ENCODE results near the gene CNKSR1. TPM values are rescaled to one million over a fixed set of nuclear protein-coding genes. Genes with fewer than 3 reads are reported as not detected.

CNKSR1 gene
- total RNA-seq, 2 experiments from 2014 or later: 1.2 to 1.4 TPM

DNA sequence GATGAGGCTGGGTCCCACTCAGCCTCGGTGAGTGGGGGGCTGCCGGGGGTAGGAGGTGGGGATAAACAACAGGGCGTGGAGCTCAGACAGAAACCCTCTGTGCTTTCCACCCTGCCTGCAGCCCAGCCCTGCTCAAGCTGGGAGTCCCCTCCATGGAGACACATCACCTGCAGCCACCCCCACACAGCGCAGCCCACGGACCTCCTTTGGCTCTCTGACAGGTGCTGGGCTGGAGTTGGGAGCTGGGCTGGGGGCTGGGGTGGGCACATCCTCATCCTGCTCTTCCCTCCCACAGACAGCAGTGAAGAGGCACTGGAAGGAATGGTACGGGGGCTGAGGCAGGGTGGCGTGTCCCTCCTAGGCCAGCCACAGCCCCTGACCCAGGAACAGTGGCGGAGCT, 11.2 kb downstream of the CNKSR1 start:
- ATAC-seq (no peak), DNase-seq (no peak)
- Mint-ChIP-seq H3K27ac (no peak overlapping the region), H3K4me1 (ENCODE audit: low read depth) (peaks cover 6% of the 10 kb centered on the region), H3K27me3 (no peaks in the 10 kb centered on the region), H3K4me3 (no peak overlapping the region), H3K9me3 (no peaks in the 10 kb centered on the region), H3K36me3 (ENCODE audit: low read depth) (no peaks in the 10 kb centered on the region)
- ChIA-PET POLR2A (no interaction called here), CTCF (interaction anchor here (1.0 to 3.0 kb wide), 4 partner anchors 10 to 229 kb away, joined by 3 to 10 read pairs (median 6); partner anchors contain the start of gene CEP85)
- TF ChIP-seq, protein P1, sequence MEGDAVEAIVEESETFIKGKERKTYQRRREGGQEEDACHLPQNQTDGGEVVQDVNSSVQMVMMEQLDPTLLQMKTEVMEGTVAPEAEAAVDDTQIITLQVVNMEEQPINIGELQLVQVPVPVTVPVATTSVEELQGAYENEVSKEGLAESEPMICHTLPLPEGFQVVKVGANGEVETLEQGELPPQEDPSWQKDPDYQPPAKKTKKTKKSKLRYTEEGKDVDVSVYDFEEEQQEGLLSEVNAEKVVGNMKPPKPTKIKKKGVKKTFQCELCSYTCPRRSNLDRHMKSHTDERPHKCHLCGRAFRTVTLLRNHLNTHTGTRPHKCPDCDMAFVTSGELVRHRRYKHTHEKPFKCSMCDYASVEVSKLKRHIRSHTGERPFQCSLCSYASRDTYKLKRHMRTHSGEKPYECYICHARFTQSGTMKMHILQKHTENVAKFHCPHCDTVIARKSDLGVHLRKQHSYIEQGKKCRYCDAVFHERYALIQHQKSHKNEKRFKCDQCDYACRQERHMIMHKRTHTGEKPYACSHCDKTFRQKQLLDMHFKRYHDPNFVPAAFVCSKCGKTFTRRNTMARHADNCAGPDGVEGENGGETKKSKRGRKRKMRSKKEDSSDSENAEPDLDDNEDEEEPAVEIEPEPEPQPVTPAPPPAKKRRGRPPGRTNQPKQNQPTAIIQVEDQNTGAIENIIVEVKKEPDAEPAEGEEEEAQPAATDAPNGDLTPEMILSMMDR (IDR thresholded peaks at IDR 0.05): no peak
- intact Hi-C loops (cut with micrococcal nuclease): no loop called here

DNA sequence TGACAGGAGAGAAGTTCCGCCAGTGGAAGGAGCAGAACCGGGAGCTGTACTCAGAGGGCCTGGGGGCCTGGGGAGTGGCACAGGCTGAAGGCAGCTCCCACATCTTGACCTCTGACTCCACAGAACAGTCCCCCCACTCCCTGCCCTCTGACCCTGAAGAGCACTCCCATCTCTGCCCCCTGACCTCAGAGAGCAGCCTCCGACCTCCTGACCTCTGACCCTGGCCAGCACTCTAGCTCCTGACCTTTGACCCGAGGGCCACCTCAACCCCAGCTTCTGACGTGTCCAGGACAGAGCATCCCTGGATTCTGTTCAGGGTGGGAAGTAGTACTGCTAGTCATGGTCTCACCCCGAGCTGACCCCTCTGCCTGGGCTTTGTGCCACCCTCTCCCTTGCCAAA, 12.0 kb downstream of the CNKSR1 start:
- intact Hi-C loops (cut with micrococcal nuclease): no loop called here
- H3K9me3 Mint-ChIP-seq: no peaks in the 10 kb centered on the region
- TF ChIP-seq, protein P1 (IDR thresholded peaks at IDR 0.05): no peak
- no peak for ATAC-seq
- CTCF ChIA-PET: interaction anchor here (1.0 to 3.0 kb wide), 5 partner anchors 11 to 228 kb away, joined by 3 to 10 read pairs (median 4); no protein-coding TSS in a partner anchor
- H3K36me3 Mint-ChIP-seq (ENCODE audit: low read depth): no peaks in the 10 kb centered on the region
- no peak for DNase-seq
- H3K27ac Mint-ChIP-seq: no peak overlapping the region
- no peaks in the 10 kb centered on the region for H3K27me3 Mint-ChIP-seq
- H3K4me1 Mint-ChIP-seq (ENCODE audit: low read depth): peaks cover 6% of the 10 kb centered on the region
- POLR2A ChIA-PET: interaction anchor here (0.5 to 0.8 kb wide), 3 partner anchors 9 to 246 kb away, joined by 3 read pairs; no protein-coding TSS in a partner anchor
- H3K4me3 Mint-ChIP-seq: no peak overlapping the region

DNA sequence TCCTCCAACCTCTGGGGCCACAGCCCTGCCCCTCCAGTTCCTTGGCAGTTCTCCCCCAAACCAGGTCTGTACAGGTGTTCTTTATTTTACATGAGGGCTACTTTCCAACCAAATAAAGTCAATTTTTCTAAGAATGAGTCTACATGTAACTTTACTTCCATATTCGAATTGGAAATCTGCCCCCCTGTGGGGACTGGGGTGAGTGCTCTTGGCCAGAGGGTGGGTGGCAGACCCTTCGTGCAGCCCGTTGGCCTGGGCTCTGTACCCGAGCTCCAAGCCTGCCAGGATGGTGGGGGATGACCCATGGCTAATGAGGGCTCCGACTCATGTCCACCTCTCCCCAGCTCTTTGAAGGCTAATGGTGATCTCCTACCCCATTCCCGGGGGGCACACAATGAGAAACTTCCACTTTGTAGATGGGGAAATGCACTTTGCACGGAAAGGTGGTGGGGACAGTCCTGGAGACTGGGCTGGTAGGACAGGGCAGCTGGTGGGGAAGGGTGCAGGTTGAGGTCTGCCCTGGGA, 12.5 kb downstream of the CNKSR1 start:
- intact Hi-C loops (cut with micrococcal nuclease): no loop called here

DNA sequence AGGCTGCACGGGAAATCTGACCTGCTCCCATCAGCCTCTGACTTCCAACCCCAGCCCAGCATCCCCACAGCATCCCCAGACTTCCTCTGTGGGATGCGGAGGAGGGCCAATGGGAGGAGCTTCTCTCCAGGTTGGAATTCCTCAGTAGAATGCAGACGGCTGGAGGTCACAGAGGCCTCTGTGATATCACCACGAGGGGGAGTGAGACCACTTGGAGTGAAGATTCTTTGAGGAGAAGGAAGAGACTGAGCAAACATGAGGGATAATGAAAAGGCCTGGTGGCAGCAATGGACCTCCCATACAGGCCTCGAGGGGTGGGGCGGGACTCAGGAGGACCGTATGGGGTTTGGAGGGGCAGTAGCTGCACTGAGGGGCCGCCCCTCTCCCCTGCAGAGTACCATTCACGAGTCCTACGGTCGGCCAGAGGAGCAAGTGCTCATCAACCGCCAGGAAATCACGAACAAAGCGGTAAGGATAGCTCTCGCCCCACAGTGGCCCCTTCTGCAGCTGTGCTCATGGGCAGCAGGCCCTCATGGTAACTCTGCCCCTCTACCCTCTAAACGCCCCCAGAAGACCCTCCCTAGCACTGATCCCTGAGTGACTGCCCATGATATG, 13.2 kb downstream of the CNKSR1 start, which contains the start of gene CATSPER4:
TSS of gene CATSPER4 (plus strand) at position 230 of the 615 bp plus-strand sequence. CDS start at position 256, 26 bp downstream.
- Mint-ChIP-seq H3K9me3 (no peaks in the 10 kb centered on the region), H3K27me3 (no peaks in the 10 kb centered on the region), H3K36me3 (ENCODE audit: low read depth) (no peaks in the 10 kb centered on the region), H3K4me3 (no peak within 1 kb of the TSS), H3K27ac (peak within 1 kb of the TSS; percentile 19), H3K4me1 (ENCODE audit: low read depth) (peaks cover 6% of the 10 kb centered on the region)
- intact Hi-C loops (cut with micrococcal nuclease): no loop called here
- TF ChIP-seq, protein P1 (IDR thresholded peaks at IDR 0.05): no peak
- POLR2A ChIA-PET: no interaction called here
- DNase-seq (no peak), ATAC-seq (no peak)
- CTCF ChIA-PET: interaction anchor here (1.0 to 3.0 kb wide), 4 partner anchors 13 to 227 kb away, joined by 3 to 10 read pairs (median 6); partner anchors contain the start of genes CEP85 and ZNF593

More for the DNA sequence above, 12.5 kb downstream of the CNKSR1 start:
- POLR2A ChIA-PET: interaction anchor here (0.7 kb wide), 1 partner anchor 14 kb away, joined by 3 read pairs; no protein-coding TSS in a partner anchor
- CTCF ChIA-PET: interaction anchor here (1.0 to 3.0 kb wide), 6 partner anchors 14 to 227 kb away, joined by 3 to 10 read pairs (median 4); partner anchors contain the start of gene ZNF593
- Mint-ChIP-seq H3K36me3 (ENCODE audit: low read depth) (no peaks in the 10 kb centered on the region), H3K27me3 (no peaks in the 10 kb centered on the region), H3K4me3 (no peak overlapping the region), H3K9me3 (no peaks in the 10 kb centered on the region), H3K27ac (no peak overlapping the region), H3K4me1 (ENCODE audit: low read depth) (peaks cover 6% of the 10 kb centered on the region)
- TF ChIP-seq, protein P1 (IDR thresholded peaks at IDR 0.05): no peak
- ATAC-seq (no peak), DNase-seq (no peak)

DNA sequence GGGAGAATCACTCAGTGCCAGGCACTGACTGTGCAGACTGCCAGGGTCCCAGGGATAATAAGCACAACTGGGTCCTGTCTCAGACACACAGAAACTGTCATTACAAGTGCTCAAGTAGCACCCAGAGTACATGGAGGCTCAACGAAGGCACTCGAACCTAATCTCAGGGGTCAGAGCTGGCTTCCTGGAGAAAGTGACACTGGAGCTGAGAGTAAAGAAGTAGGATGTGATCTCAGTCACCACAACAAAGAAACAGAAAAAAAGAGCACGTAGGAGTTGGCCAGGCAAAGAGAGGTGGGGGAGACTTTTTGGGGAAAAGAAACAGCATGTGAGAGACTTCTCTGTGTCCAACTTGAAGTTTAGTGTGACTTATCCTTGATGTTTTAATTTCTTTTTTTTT, 14.4 kb downstream of the CNKSR1 start:
- H3K36me3 Mint-ChIP-seq (ENCODE audit: low read depth): no peaks in the 10 kb centered on the region
- no peak overlapping the region for H3K4me3 Mint-ChIP-seq
- ChIA-PET POLR2A (no interaction called here), CTCF (interaction anchor here (1.6 kb wide), 1 partner anchor 42 kb away, joined by 8 read pairs; the partner anchor contains the start of gene CEP85)
- peak overlapping the region; percentile 6 for H3K27ac Mint-ChIP-seq
- peak; percentile 83 for ATAC-seq
- intact Hi-C loops (cut with micrococcal nuclease): no loop called here
- H3K9me3 Mint-ChIP-seq: no peaks in the 10 kb centered on the region
- H3K27me3 Mint-ChIP-seq: no peaks in the 10 kb centered on the region
- H3K4me1 Mint-ChIP-seq (ENCODE audit: low read depth): peaks cover 6% of the 10 kb centered on the region
- peak; percentile 38 for DNase-seq
- TF ChIP-seq, protein P1 (IDR thresholded peaks at IDR 0.05): no peak

All from activated CD8-positive, alpha-beta T cell treated with anti-CD3 and anti-CD28 coated beads for 36 hours (primary cell).